OCI-LY3 (cell line): Measurements from ENCODE around the gene PHLDB1.
"Not testable (repeated sequence)": the region's sequence is repeated elsewhere in the genome, so short reads cannot be mapped to it uniquely, and the experiment has no call there.

Source experiments
- H2AFZ ChIP-seq: fragments of 200-600, 300-600 bp; shearing (Covaris generic); 2 replicates; pipeline ENCODE4 v1.6.0; 2014; ENCODE audit warnings: antibody characterized with exemption, low read depth, low read length
- H3K27ac ChIP-seq: fragments of 200-600, 300-600 bp; sonication (generic); 2 replicates; pipeline ENCODE4 v1.5.1; 2014; ENCODE audit warnings: mild to moderate bottlenecking, low read length, moderate library complexity, mixed read lengths
- H3K27me3 ChIP-seq: fragments of 200-600, 300-600 bp; sonication (generic); 2 replicates; pipeline ENCODE4 v1.6.1; 2014; ENCODE audit warnings: low read depth, low read length, mixed read lengths
- H3K36me3 ChIP-seq: fragments of 200-600, 300-600 bp; sonication (generic); replicated peaks from 2 replicates; pipeline ENCODE3; 2014; ENCODE audit warnings: low read depth, low read length, mixed read lengths
- H3K4me1 ChIP-seq: fragments of 300-600, 200-600 bp; sonication (generic); 2 replicates; pipeline ENCODE4 v1.6.1; 2014; ENCODE audit warnings: low read length, mixed read lengths
- H3K4me2 ChIP-seq: fragments of 200-600, 300-600 bp; sonication (generic); 2 replicates; pipeline ENCODE4 v1.6.1; 2014; ENCODE audit warnings: low read length, mixed read lengths
- H3K4me3 ChIP-seq: fragments of 300-600, 200-600 bp; sonication (generic); 2 replicates; pipeline ENCODE4 v1.5.1; 2014; ENCODE audit warnings: antibody characterized with exemption, mild to moderate bottlenecking, low read length, moderate library complexity
- H3K79me2 ChIP-seq: fragments of 300-600, 200-600 bp; shearing (Covaris generic); 2 replicates; pipeline ENCODE4 v1.6.1; 2014; ENCODE audit warnings: mild to moderate bottlenecking, low read length, mixed read lengths
- H3K9ac ChIP-seq: fragments of 300-600, 200-600 bp; shearing (Covaris generic); 2 replicates; pipeline ENCODE4 v1.6.0; 2014; ENCODE audit warnings: mild to moderate bottlenecking, low read length, moderate library complexity
- H3K9me3 ChIP-seq: fragments of 200-600, 300-600 bp; shearing (Covaris generic); 2 replicates; pipeline ENCODE4 v1.6.1; 2014; ENCODE audit warnings: low read length, mixed read lengths; ENCODE audit not compliant: insufficient read depth
- H4K20me1 ChIP-seq: fragments of 200-600, 300-600 bp; sonication (generic); 2 replicates; pipeline ENCODE4 v1.6.1; 2016; ENCODE audit warnings: low read length, mixed read lengths; ENCODE audit not compliant: insufficient read depth
- CTCF ChIP-seq: fragments of 200-600, 300-600 bp; sonication (generic); IDR thresholded peaks from 2 replicates; pipeline ENCODE4 v1.5.1; 2014; ENCODE audit warnings: antibody characterized with exemption, low read length, low read depth
- EZH2phosphoT487 ChIP-seq: fragments of 200-600 bp; shearing (Covaris generic); IDR thresholded peaks from 2 replicates; pipeline ENCODE4 v1.6.1; 2018; ENCODE audit warnings: antibody characterized with exemption, mixed run types, low read depth

PHLDB1 gene

GRCh38 chr11:118592616-118593367 is 14.6 kb upstream of the PHLDB1 start:
- Histone ChIP-seq H4K20me1 (no peaks in the 10 kb centered on the region), H3K79me2 (no peaks in the 10 kb centered on the region; the same call in 1 of the 2 replicates), H3K4me3 (no peak overlapping the region), H3K27me3 (no peaks in the 10 kb centered on the region), H3K27ac (no peak overlapping the region), H3K4me1 (no peaks in the 10 kb centered on the region), H3K36me3 (peaks cover 64% of the 10 kb centered on the region), H3K4me2 (no peak overlapping the region), H3K9ac (no peak overlapping the region), H3K9me3 (no peaks in the 10 kb centered on the region), H2AFZ (no peak overlapping the region)
- TF ChIP-seq CTCF (no peak), EZH2phosphoT487 (no peak)

GRCh38 chr11:118594984-118595383 is 12.4 kb upstream of the PHLDB1 start:
- H3K9ac ChIP-seq, H3K4me1 ChIP-seq, H3K4me2 ChIP-seq, H3K79me2 ChIP-seq, H4K20me1 ChIP-seq, H3K27ac ChIP-seq, H3K4me3 ChIP-seq, H3K9me3 ChIP-seq, H3K27me3 ChIP-seq, H2AFZ ChIP-seq: not testable (repeated sequence)
- H3K36me3 ChIP-seq, result peaks cover 58% of the 10 kb centered on the region
- TF ChIP-seq CTCF, result peak; percentile 24; the same call in 1 of the 2 replicates

GRCh38 chr11:118596224-118597146 is 10.9 kb upstream of the PHLDB1 start:
- Histone ChIP-seq H3K36me3 (peaks cover 55% of the 10 kb centered on the region), H4K20me1 (no peaks in the 10 kb centered on the region), H2AFZ (no peak overlapping the region), H3K27me3 (no peaks in the 10 kb centered on the region), H3K4me3 (no peak overlapping the region), H3K4me2 (no peak overlapping the region), H3K27ac (no peak overlapping the region), H3K79me2 (no peaks in the 10 kb centered on the region), H3K4me1 (no peaks in the 10 kb centered on the region), H3K9me3 (no peaks in the 10 kb centered on the region), H3K9ac (no peak overlapping the region)
- no peak for TF ChIP-seq EZH2phosphoT487
- TF ChIP-seq CTCF, result no peak

DNA sequence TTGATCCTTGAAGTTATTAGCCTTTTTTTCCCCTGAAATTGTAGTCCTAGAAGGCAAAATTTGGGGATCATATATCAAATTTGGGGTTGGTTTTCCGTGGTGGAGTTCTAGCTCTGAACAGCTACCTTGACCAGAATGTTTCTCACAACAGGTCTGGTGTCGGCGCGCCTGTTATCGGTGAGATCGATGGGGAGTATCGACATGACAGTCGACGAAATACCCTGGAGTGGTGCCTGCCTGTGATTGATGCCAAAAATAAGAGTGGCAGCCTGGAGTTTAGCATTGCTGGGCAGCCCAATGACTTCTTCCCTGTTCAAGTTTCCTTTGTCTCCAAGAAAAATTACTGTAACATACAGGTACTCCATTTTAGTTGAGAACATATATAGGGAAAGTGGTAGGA is 9.9 kb upstream of the PHLDB1 start:
- Histone ChIP-seq H3K27me3 (no peaks in the 10 kb centered on the region), H3K79me2 (no peaks in the 10 kb centered on the region), H4K20me1 (no peaks in the 10 kb centered on the region), H3K4me3 (no peak overlapping the region), H3K27ac (no peak overlapping the region), H3K4me2 (no peak overlapping the region), H2AFZ (no peak overlapping the region), H3K9me3 (no peaks in the 10 kb centered on the region), H3K36me3 (peaks cover 63% of the 10 kb centered on the region), H3K4me1 (no peaks in the 10 kb centered on the region), H3K9ac (no peak overlapping the region)
- TF ChIP-seq CTCF, result no peak
- no peak for TF ChIP-seq EZH2phosphoT487
